IPS-15b (cell line): ENCODE measurements around the gene ANXA2R.

Source experiments
- H3K27me3 ChIP-seq: one replicate; pipeline ENCODE4 v1.6.1; 2013; ENCODE audit warnings: low read length; ENCODE audit not compliant: control insufficient read depth, insufficient read depth
- H3K36me3 ChIP-seq: one replicate; pipeline ENCODE4 v1.6.1; 2013; ENCODE audit warnings: low read length; ENCODE audit not compliant: control insufficient read depth, insufficient read depth
- H3K4me1 ChIP-seq: one replicate; pipeline ENCODE4 v1.6.1; 2013; ENCODE audit warnings: mild to moderate bottlenecking, low read length; ENCODE audit not compliant: control insufficient read depth, insufficient read depth
- H3K4me3 ChIP-seq: one replicate; pipeline ENCODE4 v1.5.1; 2013; ENCODE audit warnings: low read depth, low read length
- H3K9ac ChIP-seq: one replicate; pipeline ENCODE4 v1.6.1; 2013; ENCODE audit warnings: low read depth, mild to moderate bottlenecking, low read length
- H3K9me3 ChIP-seq: one replicate; pipeline ENCODE4 v1.6.1; 2013; ENCODE audit warnings: mild to moderate bottlenecking, low read length; ENCODE audit not compliant: control insufficient read depth, insufficient read depth

The ANXA2R gene

GRCh38 chr5:43020399-43020746 lies 19.7 kb downstream of the ANXA2R start:
- H3K36me3 ChIP-seq: no peaks in the 10 kb centered on the region
- peaks cover 93% of the 10 kb centered on the region for H3K27me3 ChIP-seq
- peak overlapping the region; percentile 30 for H3K4me3 ChIP-seq
- H3K9ac ChIP-seq: no peak overlapping the region
- peaks cover 9% of the 10 kb centered on the region for H3K4me1 ChIP-seq
- H3K9me3 ChIP-seq: no peaks in the 10 kb centered on the region

- Histone ChIP-seq H3K9ac (no peak overlapping the region), H3K4me1 (peaks cover 11% of the 10 kb centered on the region)
Observed at GRCh38 chr5:43019614-43020398, 20.3 kb downstream of the ANXA2R start.

GRCh38 chr5:43019291-43019613 lies 20.9 kb downstream of the ANXA2R start:
- no peaks in the 10 kb centered on the region for H3K36me3 ChIP-seq
- no peaks in the 10 kb centered on the region for H3K9me3 ChIP-seq
- no peak overlapping the region for H3K9ac ChIP-seq
- H3K4me3 ChIP-seq: peak overlapping the region; percentile 35
- peaks cover 96% of the 10 kb centered on the region for H3K27me3 ChIP-seq
- H3K4me1 ChIP-seq: peaks cover 12% of the 10 kb centered on the region

More at GRCh38 chr5:43019614-43020398, 20.3 kb downstream of the ANXA2R start:
- no peaks in the 10 kb centered on the region for H3K36me3 ChIP-seq
- H3K4me3 ChIP-seq: peak overlapping the region; percentile 35
- H3K9me3 ChIP-seq: no peaks in the 10 kb centered on the region
- peaks cover 97% of the 10 kb centered on the region for H3K27me3 ChIP-seq

- peaks cover 93% of the 10 kb centered on the region for H3K27me3 ChIP-seq
- H3K9ac ChIP-seq: no peak overlapping the region
- H3K4me3 ChIP-seq: peak overlapping the region; percentile 64
Observed at GRCh38 chr5:43017428-43017815, 22.7 kb downstream of the ANXA2R start.

DNA sequence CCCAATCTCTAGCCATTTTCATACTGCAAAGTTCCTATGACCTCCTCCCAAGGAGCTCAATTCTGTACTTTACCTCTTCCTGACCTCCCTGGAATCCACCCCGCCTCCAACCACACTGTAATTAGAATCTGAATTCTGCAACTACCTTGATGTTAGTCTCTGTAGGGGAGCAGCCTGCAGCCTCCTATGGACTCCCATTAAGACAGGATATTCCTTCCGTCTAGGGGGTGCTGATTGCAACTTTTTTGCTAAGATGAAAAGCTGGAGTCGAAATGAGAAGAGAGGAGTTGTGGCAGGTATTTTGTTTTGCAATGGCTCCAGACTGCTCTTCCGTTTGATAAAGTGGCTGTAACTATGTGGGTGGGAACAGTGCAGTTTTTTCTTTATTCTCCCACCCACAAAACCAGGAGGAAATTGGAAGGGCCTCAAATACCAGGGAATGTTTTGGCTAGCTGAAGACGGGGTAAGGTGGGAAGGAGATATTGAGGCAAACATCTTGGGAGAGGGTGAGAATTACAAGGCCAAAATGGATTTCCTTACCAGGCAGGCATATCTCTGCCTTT lies 23.8 kb downstream of the ANXA2R start:
- Histone ChIP-seq H3K9ac (no peak overlapping the region), H3K4me1 (peaks cover 12% of the 10 kb centered on the region), H3K9me3 (no peaks in the 10 kb centered on the region), H3K36me3 (no peaks in the 10 kb centered on the region), H3K27me3 (peaks cover 92% of the 10 kb centered on the region), H3K4me3 (no peak overlapping the region)

More at GRCh38 chr5:43017428-43017815, 22.7 kb downstream of the ANXA2R start:
- Histone ChIP-seq H3K36me3 (no peaks in the 10 kb centered on the region), H3K4me1 (peaks cover 12% of the 10 kb centered on the region), H3K9me3 (no peaks in the 10 kb centered on the region)

GRCh38 chr5:43014522-43014921 lies 25.6 kb downstream of the ANXA2R start:
- H3K9ac ChIP-seq: no peak overlapping the region
- peaks cover 92% of the 10 kb centered on the region for H3K27me3 ChIP-seq
- H3K4me1 ChIP-seq: peaks cover 12% of the 10 kb centered on the region
- no peak overlapping the region for H3K4me3 ChIP-seq
- H3K36me3 ChIP-seq: no peaks in the 10 kb centered on the region
- no peaks in the 10 kb centered on the region for H3K9me3 ChIP-seq

DNA sequence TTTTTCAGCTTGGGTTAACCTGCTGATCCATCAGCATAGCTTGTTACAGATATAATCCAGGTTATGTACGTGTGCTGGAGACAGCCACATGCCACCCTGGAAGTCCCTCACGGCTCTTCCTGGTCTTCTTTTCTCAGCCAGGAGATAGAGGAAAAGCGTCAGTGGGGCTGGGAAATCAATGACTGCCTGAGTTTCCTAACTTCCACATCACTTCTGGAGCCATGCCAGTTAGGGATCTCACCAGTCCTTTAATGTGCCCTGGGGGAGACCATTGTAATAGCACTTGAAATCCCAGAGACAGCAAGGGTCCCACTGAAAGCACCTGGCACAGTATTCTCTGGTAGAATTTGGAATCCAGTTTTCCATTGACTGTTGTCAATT lies 29.2 kb downstream of the ANXA2R start:
- Histone ChIP-seq H3K36me3 (no peaks in the 10 kb centered on the region), H3K9ac (no peak overlapping the region), H3K27me3 (peaks cover 84% of the 10 kb centered on the region), H3K4me1 (peaks cover 4% of the 10 kb centered on the region), H3K4me3 (peak overlapping the region; percentile 3), H3K9me3 (no peaks in the 10 kb centered on the region)

GRCh38 chr5:43008363-43009153 lies 31.6 kb downstream of the ANXA2R start:
- Histone ChIP-seq H3K4me3 (peak overlapping the region; percentile 88), H3K9ac (peak overlapping the region; percentile 13), H3K4me1 (no peaks in the 10 kb centered on the region), H3K9me3 (no peaks in the 10 kb centered on the region), H3K27me3 (peaks cover 83% of the 10 kb centered on the region), H3K36me3 (no peaks in the 10 kb centered on the region)

GRCh38 chr5:43007911-43008362 lies 32.2 kb downstream of the ANXA2R start:
- Histone ChIP-seq H3K9ac (peak overlapping the region; percentile 13), H3K4me1 (no peaks in the 10 kb centered on the region), H3K27me3 (peaks cover 84% of the 10 kb centered on the region), H3K36me3 (no peaks in the 10 kb centered on the region), H3K9me3 (no peaks in the 10 kb centered on the region), H3K4me3 (peak overlapping the region; percentile 88)

GRCh38 chr5:43007246-43007910 lies 32.7 kb downstream of the ANXA2R start:
- no peaks in the 10 kb centered on the region for H3K36me3 ChIP-seq
- no peaks in the 10 kb centered on the region for H3K9me3 ChIP-seq
- no peaks in the 10 kb centered on the region for H3K4me1 ChIP-seq
- peaks cover 86% of the 10 kb centered on the region for H3K27me3 ChIP-seq
- peak overlapping the region; percentile 88 for H3K4me3 ChIP-seq
- no peak overlapping the region for H3K9ac ChIP-seq

GRCh38 chr5:43006424-43007202 lies 33.5 kb downstream of the ANXA2R start:
- Histone ChIP-seq H3K27me3 (peaks cover 86% of the 10 kb centered on the region), H3K9ac (no peak overlapping the region), H3K4me3 (peak overlapping the region; percentile 88), H3K9me3 (no peaks in the 10 kb centered on the region), H3K36me3 (no peaks in the 10 kb centered on the region), H3K4me1 (no peaks in the 10 kb centered on the region)
